HG02870 (cell line): ENCODE measurements around the gene KLHL9.

Experiments used
- ATAC-seq: cut with Tn5 transposase; IDR thresholded peaks from one replicate; pipeline ENCODE4 v1.9.1; 2021; ENCODE audit warnings: mild to moderate bottlenecking, moderate library complexity; ENCODE audit not compliant: unreplicated experiment

The KLHL9 gene

DNA sequence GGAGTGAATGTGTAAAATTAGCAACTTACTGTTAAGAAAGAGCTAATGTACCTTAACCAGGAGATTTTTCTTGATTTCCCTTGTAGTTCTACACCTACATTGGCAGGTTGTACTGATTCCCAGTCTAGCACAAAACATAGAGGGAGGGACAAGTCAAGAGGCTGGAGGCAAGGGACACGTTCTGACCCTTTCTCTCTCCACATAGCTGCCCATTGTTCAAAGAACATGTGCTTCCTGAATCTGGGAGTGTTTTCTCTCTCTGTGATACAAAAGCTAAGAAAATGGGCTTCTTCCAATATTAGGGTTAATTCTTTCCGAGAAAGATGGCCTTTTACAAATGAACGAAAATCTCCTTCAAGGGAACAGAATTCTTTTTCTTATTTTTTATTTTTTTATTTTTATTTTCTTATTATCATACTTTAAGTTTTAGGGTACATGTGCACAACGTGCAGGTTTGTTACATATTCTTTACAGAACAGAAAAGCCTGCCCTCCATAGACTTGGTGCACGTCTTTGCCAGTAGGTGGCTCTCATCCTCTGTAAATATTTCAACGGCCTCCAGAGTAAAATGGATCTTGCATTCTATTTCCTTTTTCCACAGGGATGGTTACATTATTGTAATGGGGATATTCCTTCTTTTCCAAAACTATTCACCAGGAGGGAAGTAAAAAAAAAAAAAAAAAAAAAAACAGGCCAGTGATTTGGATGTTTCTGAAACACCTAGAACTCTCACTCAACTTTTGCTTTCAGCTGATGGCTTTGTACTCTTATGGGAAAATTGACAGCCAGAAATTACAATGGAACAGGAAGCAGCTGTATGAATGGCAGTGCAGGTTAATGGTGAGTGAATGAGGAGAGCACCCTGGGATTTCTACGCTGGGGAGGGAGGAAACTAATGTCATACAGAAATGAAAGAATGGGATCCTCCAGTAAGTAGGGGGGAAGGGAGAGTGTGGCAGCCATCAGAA is 17.0 kb downstream of the KLHL9 start:
- peak; percentile 77 for ATAC-seq

DNA sequence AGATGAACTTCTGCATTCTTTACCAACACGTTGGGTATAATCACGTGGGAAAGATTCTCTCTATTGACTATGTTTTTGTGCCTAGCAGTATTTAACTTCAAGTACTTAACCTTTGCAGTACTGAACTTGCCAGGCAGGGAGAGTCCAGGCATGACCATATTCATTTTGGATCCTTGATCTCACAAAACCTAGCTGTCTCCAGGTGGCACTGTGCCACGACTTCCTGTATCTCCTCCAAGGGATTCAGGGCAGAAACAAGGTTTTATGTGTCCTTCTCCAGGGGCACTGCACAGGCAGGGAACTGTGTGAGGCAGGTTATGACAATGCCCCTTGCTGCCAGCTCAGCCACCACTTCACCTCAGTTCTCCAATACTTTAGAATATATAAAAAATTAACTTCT is 18.3 kb downstream of the KLHL9 start:
- no peak for ATAC-seq

DNA sequence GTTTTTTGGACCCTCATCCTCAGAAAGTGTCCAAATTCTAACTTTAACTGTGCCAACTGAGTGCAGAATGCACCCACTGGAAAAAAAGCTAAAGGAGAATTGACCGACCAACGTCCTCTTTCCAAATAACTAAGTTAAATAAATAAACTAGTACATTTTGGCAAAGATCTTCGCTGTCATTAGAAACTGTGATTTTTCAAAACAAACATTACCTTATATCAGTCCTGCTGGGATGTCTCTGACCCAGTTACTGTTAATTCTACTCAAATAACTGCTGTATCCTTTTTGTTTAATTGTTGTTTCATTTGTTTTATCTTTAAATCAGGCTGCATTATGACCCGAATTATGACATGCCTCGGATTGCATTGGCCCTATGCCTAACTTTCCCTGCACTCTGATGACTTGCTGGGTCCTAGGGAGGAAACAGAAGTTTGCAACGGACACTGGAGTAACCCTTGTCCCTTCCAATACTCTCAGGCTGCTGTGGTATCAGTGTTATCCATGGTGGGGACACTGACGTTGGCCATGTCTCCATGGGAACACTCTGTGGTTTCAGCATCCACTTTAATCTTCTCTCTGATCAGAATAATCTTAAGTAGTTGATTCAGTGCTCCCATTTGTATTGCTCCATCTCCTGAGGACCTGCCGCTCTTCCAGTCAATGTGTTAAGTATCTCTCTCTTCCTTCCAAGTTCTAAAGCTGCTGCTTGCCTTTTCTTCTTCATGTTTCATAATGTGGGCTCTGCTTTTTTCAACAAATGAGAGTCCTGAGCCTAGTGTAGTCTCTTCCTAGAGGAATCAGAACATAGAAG is 19.0 kb downstream of the KLHL9 start:
- no peak for ATAC-seq

DNA sequence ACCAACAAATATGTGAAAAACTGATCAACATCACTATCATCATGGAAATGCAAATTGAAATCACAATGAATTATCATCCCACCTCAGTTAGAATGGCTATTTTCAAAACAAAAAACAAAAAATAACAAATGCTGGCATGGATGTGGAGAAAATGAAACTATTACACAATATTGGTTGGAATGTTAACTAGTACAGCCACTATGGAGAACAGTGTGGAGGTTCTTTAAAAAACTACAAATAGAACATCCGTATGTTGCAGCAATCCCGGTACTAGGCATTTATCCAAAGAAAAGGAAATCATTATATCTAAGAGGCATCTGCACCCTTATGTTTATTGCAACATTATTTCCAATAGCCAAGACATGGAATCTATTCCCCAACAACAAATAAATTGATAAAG is 21.1 kb downstream of the KLHL9 start:
- ATAC-seq = no peak

DNA sequence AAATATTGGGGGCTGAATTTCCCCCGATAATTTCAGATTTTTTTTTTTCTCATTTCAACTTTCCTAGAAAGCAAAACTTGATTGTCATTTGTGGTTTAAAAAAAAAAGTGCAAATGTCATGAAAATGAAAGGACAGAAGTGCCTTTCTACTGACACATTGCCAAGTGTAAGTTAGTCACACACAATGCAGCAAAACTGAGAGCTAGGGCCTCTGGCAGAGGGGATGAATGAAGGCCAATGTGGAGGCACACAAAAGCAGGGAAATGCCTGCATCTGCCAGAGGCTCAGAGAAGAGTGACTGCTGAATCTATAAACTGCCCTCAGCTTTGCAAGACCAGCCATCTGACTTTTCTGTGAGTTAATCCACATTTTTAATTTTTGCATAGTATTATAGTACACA is 23.3 kb downstream of the KLHL9 start:
- no peak for ATAC-seq

DNA sequence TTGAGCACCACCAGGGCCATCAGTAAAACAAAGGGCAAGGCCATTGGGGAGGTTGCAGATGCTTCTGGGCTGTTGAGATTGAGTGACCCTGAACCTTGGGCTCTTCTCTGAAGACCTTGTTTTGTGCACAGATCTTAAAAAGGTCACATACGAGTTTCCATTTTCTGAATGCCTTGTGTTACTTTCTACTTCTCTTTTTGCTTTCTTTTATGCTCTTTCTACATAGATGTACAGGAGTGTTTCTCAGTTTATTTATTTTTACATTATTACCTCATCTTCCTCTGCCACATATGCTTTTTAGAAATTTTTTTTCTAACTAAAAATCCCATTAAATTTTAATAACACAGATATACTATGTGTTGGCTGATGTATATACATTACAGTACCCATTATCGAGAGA is 30.0 kb downstream of the KLHL9 start, which contains the start of gene IFNA5:
TSS of gene IFNA5 (minus strand) at position 101 of the 400 bp plus-strand sequence. CDS start at position 44, 57 bp downstream.
- ATAC-seq = no peak

DNA sequence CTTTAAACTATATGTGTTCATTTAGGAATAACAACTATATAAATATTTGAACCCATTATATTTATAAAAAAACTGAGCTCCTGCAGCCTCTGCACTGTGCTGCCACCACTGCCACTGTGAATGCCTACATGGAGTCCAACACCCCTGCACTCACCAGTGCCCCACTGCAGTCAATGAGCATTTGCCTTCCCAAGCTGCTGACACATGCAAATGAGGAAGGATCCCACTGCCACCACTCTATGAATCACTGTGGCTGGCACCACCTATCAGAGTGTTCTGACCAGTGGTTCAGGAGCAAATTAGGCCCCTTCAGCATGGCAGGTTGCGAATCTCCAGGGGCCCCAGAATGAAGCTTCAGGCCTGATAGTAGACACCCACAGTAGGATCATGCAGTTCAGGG is 39.2 kb downstream of the KLHL9 start:
- ATAC-seq = no peak

DNA sequence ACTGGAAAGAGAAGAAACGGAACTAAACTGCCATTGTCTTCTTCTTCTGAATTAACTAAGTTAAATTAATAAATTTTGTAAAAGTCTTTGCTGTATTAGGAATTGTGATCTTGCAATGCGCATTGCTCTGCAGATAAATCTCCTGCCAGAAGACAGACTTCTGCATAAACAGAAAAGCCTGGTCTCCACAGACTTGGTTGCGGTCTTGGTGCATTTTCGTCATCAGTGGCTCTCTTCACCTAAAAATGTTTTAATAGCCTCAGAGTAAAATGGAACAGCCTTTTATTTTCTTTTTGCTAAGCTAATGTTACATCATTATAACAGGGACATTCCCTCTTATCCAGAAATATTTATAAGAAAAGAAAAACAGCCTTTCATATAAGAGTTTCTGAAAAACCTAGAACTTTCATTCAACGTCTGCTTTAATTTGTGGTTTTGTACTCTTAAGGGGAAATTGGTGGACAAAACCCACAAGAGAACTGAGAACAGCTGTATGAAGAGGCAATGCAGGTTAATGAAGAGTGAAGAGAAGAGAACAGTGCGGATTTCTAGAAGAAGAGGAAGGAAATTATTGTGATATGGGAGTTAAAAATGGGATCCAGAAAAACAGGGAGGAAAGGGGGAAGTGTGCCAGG is 40.2 kb downstream of the KLHL9 start:
- ATAC-seq = peak; percentile 79

DNA sequence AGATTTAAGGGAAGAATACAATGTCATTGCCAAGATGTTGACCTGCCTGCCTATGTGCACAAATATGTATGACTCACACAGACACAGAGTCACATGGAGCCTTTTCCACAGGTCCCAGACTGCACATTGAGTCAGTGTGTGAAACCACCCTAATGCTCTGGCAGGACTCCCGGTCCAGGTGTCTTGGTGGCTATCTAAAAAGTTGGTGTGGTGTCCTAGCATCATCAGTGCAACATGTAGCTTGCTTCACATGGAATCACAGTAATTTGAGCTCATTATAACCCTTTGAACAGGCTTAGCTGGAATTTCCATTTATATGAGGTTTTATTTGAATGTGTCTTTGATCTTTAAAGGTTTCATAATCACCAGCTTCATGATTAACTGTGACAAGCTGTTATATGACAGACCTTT is 40.8 kb downstream of the KLHL9 start:
- ATAC-seq = peak; percentile 43

DNA sequence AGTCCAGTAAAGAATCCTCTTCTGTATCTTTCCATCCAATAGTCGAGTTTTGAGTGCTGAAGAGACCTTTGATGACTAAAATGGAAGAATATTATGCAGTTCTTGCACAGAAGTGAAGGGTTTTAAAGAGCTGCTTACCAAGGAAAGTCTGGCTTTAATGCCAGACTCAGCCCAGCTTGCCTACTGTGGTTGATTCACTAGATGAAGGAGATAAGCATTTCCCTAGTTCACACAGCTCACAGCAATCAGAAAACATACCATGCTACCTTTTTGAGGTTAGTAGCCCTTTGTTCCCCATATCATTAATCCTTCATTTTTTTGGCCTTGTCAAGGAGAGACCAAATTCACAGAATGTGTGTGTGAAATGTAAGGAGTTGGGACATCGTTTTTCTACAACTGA is 45.4 kb downstream of the KLHL9 start:
- no peak for ATAC-seq

DNA sequence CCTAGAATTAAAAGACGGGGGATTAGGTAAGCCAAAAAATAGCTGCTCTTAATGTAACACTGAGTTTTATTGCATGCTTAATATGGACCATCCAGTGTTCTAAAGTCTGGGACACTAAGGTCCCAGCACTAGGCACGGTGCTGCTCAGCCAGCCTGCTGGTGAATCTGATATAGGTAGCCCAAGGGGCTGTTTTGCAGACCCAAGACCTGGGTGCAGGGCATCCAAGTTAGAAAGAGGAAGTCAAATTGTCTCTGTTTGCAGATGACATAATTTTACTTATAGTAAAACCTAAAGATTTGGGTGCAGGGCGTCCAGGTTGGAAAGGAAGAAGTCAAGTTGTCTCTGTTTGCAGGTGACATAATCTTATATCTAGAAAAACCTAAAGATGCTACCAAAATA is 47.9 kb downstream of the KLHL9 start:
- ATAC-seq = no peak

DNA sequence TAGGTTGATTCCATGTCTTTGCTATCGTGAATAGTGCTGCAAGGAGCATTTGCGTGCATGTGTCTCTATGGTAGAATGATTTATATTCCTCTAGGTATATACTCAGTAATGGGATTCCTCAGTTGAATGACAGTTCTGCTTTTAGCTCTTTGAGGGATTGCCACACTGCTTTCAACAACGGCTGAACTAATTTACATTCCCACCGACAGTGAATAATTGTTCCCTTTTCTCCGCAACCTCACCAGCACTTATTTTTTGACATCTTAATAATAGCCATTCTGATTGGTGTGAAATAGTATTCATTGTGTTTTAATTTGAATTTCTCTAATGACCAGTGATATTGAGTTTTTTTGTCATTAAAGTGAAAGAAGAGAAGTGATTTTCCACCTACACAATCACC is 48.5 kb downstream of the KLHL9 start:
- ATAC-seq = no peak

DNA sequence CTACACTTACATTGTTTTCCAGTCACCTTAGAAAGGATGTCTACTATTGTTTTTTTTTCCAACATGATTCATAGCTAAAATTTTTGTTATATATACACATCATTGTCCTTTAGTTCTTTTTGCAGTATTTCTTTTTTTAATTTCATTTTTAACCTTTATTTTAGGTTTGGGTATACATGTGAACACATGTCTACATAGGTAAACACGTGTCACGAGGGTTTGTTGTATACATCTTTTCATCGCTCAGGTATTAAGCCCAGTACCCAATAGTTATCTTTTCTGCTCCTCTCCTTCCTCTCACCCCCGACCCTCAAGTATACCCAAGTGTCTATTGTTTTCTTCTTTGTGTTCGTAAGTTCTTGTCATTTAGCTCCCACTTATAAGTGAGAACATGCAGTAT is 49.1 kb downstream of the KLHL9 start:
- ATAC-seq = no peak

DNA sequence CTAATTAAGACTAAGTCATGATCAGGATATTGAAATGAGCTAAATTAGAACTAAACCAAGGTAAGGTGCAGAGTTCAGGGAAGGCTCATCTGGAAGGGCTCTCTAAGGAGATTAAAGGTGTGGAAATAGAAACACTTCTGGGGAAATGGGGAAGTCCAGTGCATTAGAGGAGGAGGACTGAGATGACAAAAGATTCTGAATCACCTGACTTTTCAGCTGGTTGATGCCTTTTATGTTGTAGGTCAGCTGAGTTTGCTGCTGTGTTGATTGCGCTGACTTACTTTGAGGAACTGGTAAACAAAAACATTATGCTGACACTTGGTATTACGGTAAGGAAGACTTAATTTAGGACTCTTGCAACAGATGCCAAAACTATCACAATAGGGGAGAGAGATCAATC is 53.9 kb downstream of the KLHL9 start:
- no peak for ATAC-seq
